IMR-90 (cell line): Measurements from ENCODE around the gene CARD14. TPM values are rescaled to one million over a fixed set of nuclear protein-coding genes. Genes with fewer than 3 reads are reported as not detected.

ENCODE experiments used
- ATAC-seq: fragments of 200-7000 bp; cut with Tn5 transposase; 2 replicates; pipeline ENCODE4 v1.9.1; 2020; ENCODE audit warnings: low read depth, mild to moderate bottlenecking, moderate library complexity
- BruUV-seq: library from RNA; stranded (reverse); fragments of 400-500 nt; replicated peaks from 2 replicates; lab custom pipeline; 2021; lab: Mats Ljungman, UMichigan
- CTCF ChIA-PET: fragments of 300-600 bp; formaldehyde crosslinking; extraction: SDS; loops from one replicate; lab custom pipeline; 2021; ENCODE audit warnings: antibody characterized with exemption; lab: Yijun Ruan, JAX
- POLR2A ChIA-PET: fragments of 300-600 bp; sonication (Branson Sonifier 250); formaldehyde crosslinking; loops from one replicate; lab custom pipeline; 2022; ENCODE audit warnings: antibody characterized with exemption; ENCODE audit not compliant: unreplicated experiment; lab: Charles Lee
- DNase-seq: peaks from one replicate; pipeline ENCODE4 v3.0.0; 2013
- H2AFZ ChIP-seq: replicated peaks from 2 replicates; pipeline ENCODE3; 2013; ENCODE audit warnings: low read length, mild to moderate bottlenecking; ENCODE audit not compliant: poor library complexity
- H2AK5ac ChIP-seq: 2 replicates; pipeline ENCODE4 v1.6.1; 2013; ENCODE audit warnings: low read depth, low read length, inconsistent platforms
- H2AK9ac ChIP-seq: replicated peaks from 2 replicates; pipeline ENCODE3; 2013; ENCODE audit warnings: mild to moderate bottlenecking, low read depth, low read length, moderate library complexity; ENCODE audit not compliant: poor library complexity
- H2BK120ac ChIP-seq: 2 replicates; pipeline ENCODE4 v1.6.1; 2013; ENCODE audit warnings: low read depth, low read length, inconsistent platforms
- H2BK15ac ChIP-seq: 3 replicates; pipeline ENCODE4 v1.6.1; 2013; ENCODE audit warnings: low read depth, low read length, inconsistent platforms
- H2BK20ac ChIP-seq: 2 replicates; pipeline ENCODE4 v1.6.1; 2013; ENCODE audit warnings: low read depth, mild to moderate bottlenecking, inconsistent platforms, low read length, moderate library complexity
- H2BK5ac ChIP-seq: 2 replicates; pipeline ENCODE4 v1.6.1; 2013; ENCODE audit warnings: mild to moderate bottlenecking, low read depth, low read length, inconsistent platforms; ENCODE audit not compliant: poor library complexity, severe bottlenecking
- H3K14ac ChIP-seq: replicated peaks from 2 replicates; pipeline ENCODE4 v1.6.1; 2013; ENCODE audit warnings: low read depth, low read length, inconsistent platforms
- H3K18ac ChIP-seq: 2 replicates; pipeline ENCODE4 v1.6.1; 2013; ENCODE audit warnings: low read depth, low read length, control low read depth
- H3K23ac ChIP-seq: 2 replicates; pipeline ENCODE4 v1.6.1; 2013; ENCODE audit warnings: low read depth, low read length, inconsistent platforms
- H3K27ac ChIP-seq: 2 replicates; pipeline ENCODE4 v1.5.1; 2013; ENCODE audit warnings: mild to moderate bottlenecking, control low read depth, low read length; ENCODE audit not compliant: insufficient read depth
- H3K27me3 ChIP-seq: 2 replicates; pipeline ENCODE4 v1.6.1; 2013; ENCODE audit warnings: low read length; ENCODE audit not compliant: control insufficient read depth, insufficient read depth
- H3K36me3 ChIP-seq: 2 replicates; pipeline ENCODE4 v1.6.1; 2013; ENCODE audit warnings: low read length, mixed read lengths; ENCODE audit not compliant: control insufficient read depth, insufficient read depth
- H3K4ac ChIP-seq: 2 replicates; pipeline ENCODE4 v1.6.1; 2013; ENCODE audit warnings: low read depth, low read length, inconsistent platforms
- H3K4me1 ChIP-seq: 2 replicates; pipeline ENCODE4 v1.6.1; 2013; ENCODE audit warnings: low read length, mixed read lengths; ENCODE audit not compliant: control insufficient read depth, insufficient read depth
- H3K4me2 ChIP-seq: 2 replicates; pipeline ENCODE4 v1.6.1; 2013; ENCODE audit warnings: low read depth, mild to moderate bottlenecking, control low read depth, low read length, moderate library complexity
- H3K4me3 ChIP-seq: 2 replicates; pipeline ENCODE4 v1.5.1; 2013; ENCODE audit warnings: low read depth, mild to moderate bottlenecking, control low read depth, low read length, moderate library complexity; ENCODE audit not compliant: insufficient read depth
- H3K56ac ChIP-seq: 2 replicates; pipeline ENCODE4 v1.6.1; 2013; ENCODE audit warnings: low read length, inconsistent platforms; ENCODE audit not compliant: insufficient read depth; ENCODE audit errors: extremely low read depth
- H3K79me1 ChIP-seq, 2 experiments: 2 replicates each; pipeline ENCODE4 v1.6.1; 2013; ENCODE audit warnings: low read length in 2 of 2, inconsistent platforms in 1 of 2, low read depth in 1 of 2
- H3K9ac ChIP-seq: 2 replicates; pipeline ENCODE4 v1.6.1; 2013; ENCODE audit warnings: low read depth, low read length, control low read depth
- H3K9me1 ChIP-seq: 2 replicates; pipeline ENCODE4 v1.6.1; 2013; ENCODE audit warnings: low read length, inconsistent platforms; ENCODE audit not compliant: insufficient read depth
- H3K9me3 ChIP-seq: 2 replicates; pipeline ENCODE4 v1.6.1; 2013; ENCODE audit warnings: low read length; ENCODE audit not compliant: control insufficient read depth, insufficient read depth
- H4K20me1 ChIP-seq: 2 replicates; pipeline ENCODE4 v1.6.1; 2013; ENCODE audit warnings: low read length, inconsistent platforms; ENCODE audit not compliant: insufficient read depth
- H4K5ac ChIP-seq: 2 replicates; pipeline ENCODE4 v1.6.1; 2013; ENCODE audit warnings: mild to moderate bottlenecking, low read depth, low read length, control low read depth
- H4K8ac ChIP-seq, 2 experiments: 2 replicates each; pipeline ENCODE4 v1.6.1; 2013; ENCODE audit warnings: low read depth in 2 of 2, low read length in 2 of 2, control low read depth in 1 of 2, inconsistent platforms in 1 of 2
- H4K91ac ChIP-seq: 2 replicates; pipeline ENCODE4 v1.6.1; 2013; ENCODE audit warnings: low read depth, low read length, inconsistent platforms; ENCODE audit not compliant: insufficient read depth
- CHD1 ChIP-seq: IDR thresholded peaks from 2 replicates; pipeline ENCODE4 v1.6.1; 2012; ENCODE audit warnings: low read depth, low read length, improper control_type of control experiment
- MAFK ChIP-seq: IDR thresholded peaks from 2 replicates; pipeline ENCODE4 v1.6.1; 2012; ENCODE audit warnings: low read depth, low read length, improper control_type of control experiment
- NFE2L2 ChIP-seq: fragments of 150-350 bp; IDR thresholded peaks from 2 replicates; pipeline ENCODE4 v1.6.1; 2016; ENCODE audit warnings: low read depth, mild to moderate bottlenecking, low read length
- RAD21 ChIP-seq: IDR thresholded peaks from 2 replicates; pipeline ENCODE4 v1.6.1; 2012; ENCODE audit warnings: low read length, improper control_type of control experiment
- USF2 ChIP-seq: fragments of 150-350 bp; IDR thresholded peaks from 2 replicates; pipeline ENCODE4 v1.6.1; 2017; ENCODE audit warnings: mild to moderate bottlenecking, antibody characterized with exemption, low read length, low read depth
- WGBS, 2 experiments: methylation state at CpG; one replicate each; pipeline versions ENCODE4 v1.1.5 to v1.1.7; 2013; ENCODE audit warnings: missing lambda C conversion rate in 2 of 2; ENCODE audit not compliant: insufficient read length in 1 of 2; ENCODE audit errors: extremely low coverage in 2 of 2; 5-methylcytosine and 5-hydroxymethylcytosine counted together
- dilution Hi-C: fragments of 300-500 bp; cut with HindIII; formaldehyde crosslinking; loops from one replicate; pipeline ENCODE4 v1.14.3; 2018; ENCODE audit warnings: low sequenced_read_pairs; ENCODE audit not compliant: unreplicated experiment
- in situ Hi-C: fragments of 300-500 bp; cut with MboI; formaldehyde crosslinking; loops from 3 replicates; pipeline ENCODE4 v1.14.3; 2019; ENCODE audit warnings: low sequenced_read_pairs, inconsistent platforms, mixed read lengths
- intact Hi-C: fragments of 100-400 bp; cut with micrococcal nuclease; formaldehyde crosslinking; loops from 2 replicates; pipeline ENCODE4 v1.10.0; 2022
- polyA plus RNA-seq, 3 experiments: library from polyadenylated mRNA; depleted of rRNA; stranded (reverse); fragments of >200 nt; gene quantifications; 2 replicates each; pipeline ENCODE4 v1.2.3, GENCODE V29; 2012; ENCODE audit warnings: low replicate concordance in 1 of 3
- total RNA-seq: library from RNA; depleted of rRNA; stranded (reverse); fragments of >200 nt; gene quantifications from 2 replicates; pipeline ENCODE4 v1.2.3, GENCODE V29; 2012

CARD14 gene
- total and polyA plus RNA-seq, 2 of the 4 experiments (the other 2 are of a cell fraction): not detected

GRCh38 chr17:80133626-80133970, 36.2 kb upstream of the CARD14 start:
- Histone ChIP-seq H3K9me1 (peaks cover 4% of the 10 kb centered on the region; the same call in 1 of the 2 replicates), H2BK120ac (no peak overlapping the region), H3K27ac (no peak overlapping the region), H3K4me1 (no peaks in the 10 kb centered on the region), H3K56ac (no peak overlapping the region), H4K8ac (no peak overlapping the region), H3K14ac (no peak overlapping the region), H3K36me3 (peaks cover 48% of the 10 kb centered on the region), H3K4me3 (no peak overlapping the region), H2AK5ac (no peak overlapping the region), H2BK20ac (no peak overlapping the region), H3K23ac (no peak overlapping the region), H2BK15ac (no peak overlapping the region), H4K20me1 (no peaks in the 10 kb centered on the region), H4K91ac (no peak overlapping the region), H3K9me3 (no peaks in the 10 kb centered on the region), H4K5ac (no peak overlapping the region), H2BK5ac (no peak overlapping the region), H3K4ac (no peak overlapping the region), H3K79me1 (peaks cover 0 to 7% of the 10 kb centered on the region in 2 experiments; a peak in 1 of 4 replicates), H3K9ac (no peak overlapping the region), H2AK9ac (no peak overlapping the region), H3K27me3 (0 out of 2 replicates have a peak, but pooled peaks cover 2% of the 10 kb centered on the region), H3K18ac (no peak overlapping the region), H2AFZ (no peak overlapping the region), H3K4me2 (no peak overlapping the region)
- no TSS peak for BruUV-seq
- intact Hi-C loops: no loop called here
- POLR2A ChIA-PET: interaction anchor here (0.6 kb wide), 1 partner anchor 266 kb away, joined by 3 read pairs; no protein-coding TSS in a partner anchor
- no peak for DNase-seq
- in situ Hi-C loops: no loop called here
- WGBS, 2 experiments: 98% methylated on average over 6 of the region's 6 CpGs; no CpG with 5 or more reads in 1 of the 2 experiments
- dilution Hi-C loops: no loop called here
- TF ChIP-seq CHD1 (no peak), MAFK (no peak), NFE2L2 (no peak), RAD21 (no peak), USF2 (no peak)
- no peak for ATAC-seq
- CTCF ChIA-PET: no interaction called here
